Mucosa of rectum (tissue), 2 donors: ENCODE measurements around the gene MGAT4A.

Experiments used
- H3K27ac ChIP-seq, 2 donors: one replicate each; pipeline ENCODE4 v1.7.0; 2013; ENCODE audit warnings: inconsistent platforms in 2 of 2, low read depth in 2 of 2, low read length in 2 of 2
- H3K27me3 ChIP-seq, 2 donors: one replicate each; pipeline ENCODE4 v1.7.0; 2013; ENCODE audit warnings: low read length in 2 of 2; ENCODE audit not compliant: control insufficient read depth in 2 of 2, insufficient read depth in 2 of 2
- H3K36me3 ChIP-seq, 2 donors: one replicate each; pipeline ENCODE4 v1.7.0; 2013; ENCODE audit warnings: low read length in 2 of 2; ENCODE audit not compliant: control insufficient read depth in 2 of 2, insufficient read depth in 2 of 2
- H3K4me1 ChIP-seq, 2 donors: one replicate each; pipeline ENCODE4 v1.7.0; 2013; ENCODE audit warnings: low read length in 2 of 2, mild to moderate bottlenecking in 1 of 2; ENCODE audit not compliant: control insufficient read depth in 2 of 2, insufficient read depth in 2 of 2
- H3K4me3 ChIP-seq, 2 donors: one replicate each; pipeline ENCODE4 v1.7.0; 2013; ENCODE audit warnings: low read length in 2 of 2
- H3K9ac ChIP-seq, 2 donors: one replicate each; pipeline ENCODE4 v1.7.0; 2013; ENCODE audit warnings: low read length in 2 of 2, low read depth in 1 of 2, mild to moderate bottlenecking in 1 of 2
- H3K9me3 ChIP-seq, 2 donors: one replicate each; pipeline ENCODE4 v1.7.0; 2013; ENCODE audit warnings: low read length in 2 of 2; ENCODE audit not compliant: control insufficient read depth in 2 of 2
- donor health status: healthy.
- donor health status: Normal muscosa, but diverticular disease.

The MGAT4A gene

GRCh38 chr2:98572211-98572610, 158.7 kb downstream of the MGAT4A start:
- Histone ChIP-seq H3K9ac (no peak overlapping the region), H3K27me3 (no peaks in the 10 kb centered on the region), H3K4me3 (no peak overlapping the region), H3K9me3 (no peaks in the 10 kb centered on the region), H3K36me3 (peaks cover 18 to 69% of the 10 kb centered on the region in 2 donors), H3K4me1 (peaks cover 0 to 5% of the 10 kb centered on the region in 2 donors), H3K27ac (no peak overlapping the region)

GRCh38 chr2:98571796-98572195, 159.1 kb downstream of the MGAT4A start:
- Histone ChIP-seq H3K27ac (no peak overlapping the region), H3K4me1 (peaks cover 0 to 5% of the 10 kb centered on the region in 2 donors), H3K9me3 (no peaks in the 10 kb centered on the region), H3K9ac (no peak overlapping the region), H3K36me3 (peaks cover 20 to 69% of the 10 kb centered on the region in 2 donors), H3K4me3 (no peak overlapping the region), H3K27me3 (no peaks in the 10 kb centered on the region)

- no peaks in the 10 kb centered on the region for H3K27me3 ChIP-seq
- no peak overlapping the region for H3K27ac ChIP-seq
- no peaks in the 10 kb centered on the region for H3K9me3 ChIP-seq
- H3K4me1 ChIP-seq = peaks cover 0 to 5% of the 10 kb centered on the region in 2 donors
- peaks cover 22 to 74% of the 10 kb centered on the region in 2 donors for H3K36me3 ChIP-seq
- H3K9ac ChIP-seq = no peak overlapping the region
- no peak overlapping the region for H3K4me3 ChIP-seq
Observed at GRCh38 chr2:98571121-98571701, 159.7 kb downstream of the MGAT4A start.

GRCh38 chr2:98570356-98570755, 160.6 kb downstream of the MGAT4A start:
- Histone ChIP-seq H3K4me1 (peaks cover 0 to 5% of the 10 kb centered on the region in 2 donors), H3K36me3 (peaks cover 24 to 74% of the 10 kb centered on the region in 2 donors), H3K9me3 (no peaks in the 10 kb centered on the region), H3K9ac (no peak overlapping the region), H3K27ac (no peak overlapping the region), H3K4me3 (no peak overlapping the region), H3K27me3 (no peaks in the 10 kb centered on the region)

- Histone ChIP-seq H3K27me3 (no peaks in the 10 kb centered on the region), H3K4me1 (peaks cover 0 to 7% of the 10 kb centered on the region in 2 donors), H3K9me3 (no peaks in the 10 kb centered on the region), H3K36me3 (peaks cover 26 to 73% of the 10 kb centered on the region in 2 donors), H3K27ac (no peak overlapping the region), H3K4me3 (no peak overlapping the region), H3K9ac (no peak overlapping the region)
Observed at GRCh38 chr2:98569915-98570314, 161.0 kb downstream of the MGAT4A start.

GRCh38 chr2:98569197-98569793, 161.6 kb downstream of the MGAT4A start:
- Histone ChIP-seq H3K27ac (no peak overlapping the region), H3K27me3 (no peaks in the 10 kb centered on the region), H3K9ac (no peak overlapping the region), H3K4me1 (peaks cover 6 to 13% of the 10 kb centered on the region in 2 donors), H3K4me3 (no peak overlapping the region), H3K36me3 (peaks cover 29 to 75% of the 10 kb centered on the region in 2 donors), H3K9me3 (no peaks in the 10 kb centered on the region)
